Neural cell (in vitro differentiated cells): ENCODE measurements around the gene LSAMP.

Source experiments
- RAD21 ChIP-seq: fragments of 450-650 bp; conservative IDR thresholded peaks from 2 replicates; pipeline ENCODE4 v1.6.1; 2014; ENCODE audit warnings: antibody characterized with exemption, mild to moderate bottlenecking, moderate library complexity
- TF ChIP-seq, protein P1 (sequence below): fragments of 450-650 bp; IDR thresholded peaks from 2 replicates; pipeline ENCODE4 v1.5.1; 2014; ENCODE audit warnings: antibody characterized with exemption, mild to moderate bottlenecking, moderate library complexity; ENCODE audit not compliant: poor library complexity, severe bottlenecking
- TF ChIP-seq, protein P2 (sequence below): IDR thresholded peaks from 2 replicates; pipeline ENCODE4 v1.6.1; 2012; ENCODE audit warnings: borderline replicate concordance

DNA sequence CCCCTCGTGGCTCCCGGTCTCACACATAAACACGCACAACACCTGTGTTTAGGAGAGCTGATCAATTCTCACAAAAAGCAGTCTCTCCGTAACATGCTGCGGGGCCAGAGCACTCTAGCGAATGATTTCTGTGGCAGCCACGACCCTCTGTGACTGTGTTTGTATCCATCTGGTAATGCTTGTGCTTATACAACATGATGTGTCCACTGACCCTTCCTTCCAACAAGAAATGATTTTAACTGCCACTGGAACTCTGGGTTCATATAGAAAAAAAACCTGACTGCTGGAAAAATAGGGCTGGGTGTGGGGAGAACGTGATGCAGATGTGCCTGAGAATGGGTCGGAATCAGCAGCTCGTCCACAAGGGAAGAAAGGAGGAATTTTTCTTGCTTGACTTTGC, 411.8 kb downstream of the LSAMP start:
- TF ChIP-seq, protein P1, sequence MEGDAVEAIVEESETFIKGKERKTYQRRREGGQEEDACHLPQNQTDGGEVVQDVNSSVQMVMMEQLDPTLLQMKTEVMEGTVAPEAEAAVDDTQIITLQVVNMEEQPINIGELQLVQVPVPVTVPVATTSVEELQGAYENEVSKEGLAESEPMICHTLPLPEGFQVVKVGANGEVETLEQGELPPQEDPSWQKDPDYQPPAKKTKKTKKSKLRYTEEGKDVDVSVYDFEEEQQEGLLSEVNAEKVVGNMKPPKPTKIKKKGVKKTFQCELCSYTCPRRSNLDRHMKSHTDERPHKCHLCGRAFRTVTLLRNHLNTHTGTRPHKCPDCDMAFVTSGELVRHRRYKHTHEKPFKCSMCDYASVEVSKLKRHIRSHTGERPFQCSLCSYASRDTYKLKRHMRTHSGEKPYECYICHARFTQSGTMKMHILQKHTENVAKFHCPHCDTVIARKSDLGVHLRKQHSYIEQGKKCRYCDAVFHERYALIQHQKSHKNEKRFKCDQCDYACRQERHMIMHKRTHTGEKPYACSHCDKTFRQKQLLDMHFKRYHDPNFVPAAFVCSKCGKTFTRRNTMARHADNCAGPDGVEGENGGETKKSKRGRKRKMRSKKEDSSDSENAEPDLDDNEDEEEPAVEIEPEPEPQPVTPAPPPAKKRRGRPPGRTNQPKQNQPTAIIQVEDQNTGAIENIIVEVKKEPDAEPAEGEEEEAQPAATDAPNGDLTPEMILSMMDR = no peak
- TF ChIP-seq, protein P2, sequence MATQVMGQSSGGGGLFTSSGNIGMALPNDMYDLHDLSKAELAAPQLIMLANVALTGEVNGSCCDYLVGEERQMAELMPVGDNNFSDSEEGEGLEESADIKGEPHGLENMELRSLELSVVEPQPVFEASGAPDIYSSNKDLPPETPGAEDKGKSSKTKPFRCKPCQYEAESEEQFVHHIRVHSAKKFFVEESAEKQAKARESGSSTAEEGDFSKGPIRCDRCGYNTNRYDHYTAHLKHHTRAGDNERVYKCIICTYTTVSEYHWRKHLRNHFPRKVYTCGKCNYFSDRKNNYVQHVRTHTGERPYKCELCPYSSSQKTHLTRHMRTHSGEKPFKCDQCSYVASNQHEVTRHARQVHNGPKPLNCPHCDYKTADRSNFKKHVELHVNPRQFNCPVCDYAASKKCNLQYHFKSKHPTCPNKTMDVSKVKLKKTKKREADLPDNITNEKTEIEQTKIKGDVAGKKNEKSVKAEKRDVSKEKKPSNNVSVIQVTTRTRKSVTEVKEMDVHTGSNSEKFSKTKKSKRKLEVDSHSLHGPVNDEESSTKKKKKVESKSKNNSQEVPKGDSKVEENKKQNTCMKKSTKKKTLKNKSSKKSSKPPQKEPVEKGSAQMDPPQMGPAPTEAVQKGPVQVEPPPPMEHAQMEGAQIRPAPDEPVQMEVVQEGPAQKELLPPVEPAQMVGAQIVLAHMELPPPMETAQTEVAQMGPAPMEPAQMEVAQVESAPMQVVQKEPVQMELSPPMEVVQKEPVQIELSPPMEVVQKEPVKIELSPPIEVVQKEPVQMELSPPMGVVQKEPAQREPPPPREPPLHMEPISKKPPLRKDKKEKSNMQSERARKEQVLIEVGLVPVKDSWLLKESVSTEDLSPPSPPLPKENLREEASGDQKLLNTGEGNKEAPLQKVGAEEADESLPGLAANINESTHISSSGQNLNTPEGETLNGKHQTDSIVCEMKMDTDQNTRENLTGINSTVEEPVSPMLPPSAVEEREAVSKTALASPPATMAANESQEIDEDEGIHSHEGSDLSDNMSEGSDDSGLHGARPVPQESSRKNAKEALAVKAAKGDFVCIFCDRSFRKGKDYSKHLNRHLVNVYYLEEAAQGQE = no peak
- no peak for TF ChIP-seq RAD21
